GM12874 (cell line): ENCODE results near the gene CUEDC2.
A peak's percentile ranks its signal among the peaks of the same experiment; 100 is the strongest.

Source experiments
- TF ChIP-seq, protein P1 (sequence below): IDR thresholded peaks from 2 replicates; pipeline ENCODE4 v1.5.1; 2011; ENCODE audit warnings: low read depth, mild to moderate bottlenecking, control low read depth, low read length, moderate library complexity; ENCODE audit not compliant: insufficient read depth

The CUEDC2 gene, protein sequence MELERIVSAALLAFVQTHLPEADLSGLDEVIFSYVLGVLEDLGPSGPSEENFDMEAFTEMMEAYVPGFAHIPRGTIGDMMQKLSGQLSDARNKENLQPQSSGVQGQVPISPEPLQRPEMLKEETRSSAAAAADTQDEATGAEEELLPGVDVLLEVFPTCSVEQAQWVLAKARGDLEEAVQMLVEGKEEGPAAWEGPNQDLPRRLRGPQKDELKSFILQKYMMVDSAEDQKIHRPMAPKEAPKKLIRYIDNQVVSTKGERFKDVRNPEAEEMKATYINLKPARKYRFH

DNA sequence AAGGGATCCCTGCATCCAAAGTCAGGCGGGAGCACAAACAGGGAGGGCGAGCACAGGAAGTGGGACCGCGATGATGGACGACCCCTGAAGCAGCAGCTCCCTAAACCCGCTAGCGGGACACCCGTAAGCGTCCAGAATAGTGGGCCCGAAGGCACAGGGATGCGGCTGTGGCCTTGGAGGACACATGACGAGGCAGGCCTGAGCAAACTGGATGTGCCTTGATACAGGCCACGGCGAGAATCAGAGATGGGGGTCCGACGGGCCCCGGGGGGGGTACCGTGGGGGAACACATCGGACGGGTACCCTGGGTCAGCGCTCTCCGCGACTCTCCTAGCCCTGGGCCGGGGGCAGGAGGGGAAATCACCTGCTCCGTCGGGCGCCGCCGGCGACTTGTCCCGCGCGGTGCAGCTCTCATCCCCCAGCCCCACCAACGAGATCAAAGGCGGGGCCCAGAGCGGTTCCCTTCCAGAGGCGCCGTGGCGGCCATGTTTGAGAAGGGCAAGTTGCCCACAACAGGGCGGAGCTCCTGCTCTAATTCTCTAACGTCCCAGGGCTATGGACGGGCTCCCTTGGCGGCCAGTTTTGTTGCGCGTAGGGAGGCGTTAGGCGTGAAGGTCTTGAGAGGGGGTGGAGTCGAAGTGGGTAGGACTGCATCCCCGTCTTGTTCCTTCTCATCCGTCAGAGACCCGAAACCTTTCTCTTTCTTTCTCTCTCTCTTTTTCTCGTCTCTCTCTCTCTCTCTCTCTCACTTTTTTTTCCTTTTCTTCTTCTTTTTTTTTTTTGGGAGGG is at the start of gene CUEDC2:
Gene CUEDC2 (minus strand): TSS at position 413 of the 789 bp plus-strand sequence. CDS start 7,386 bp downstream, outside the sequence.
- TF ChIP-seq, protein P1, sequence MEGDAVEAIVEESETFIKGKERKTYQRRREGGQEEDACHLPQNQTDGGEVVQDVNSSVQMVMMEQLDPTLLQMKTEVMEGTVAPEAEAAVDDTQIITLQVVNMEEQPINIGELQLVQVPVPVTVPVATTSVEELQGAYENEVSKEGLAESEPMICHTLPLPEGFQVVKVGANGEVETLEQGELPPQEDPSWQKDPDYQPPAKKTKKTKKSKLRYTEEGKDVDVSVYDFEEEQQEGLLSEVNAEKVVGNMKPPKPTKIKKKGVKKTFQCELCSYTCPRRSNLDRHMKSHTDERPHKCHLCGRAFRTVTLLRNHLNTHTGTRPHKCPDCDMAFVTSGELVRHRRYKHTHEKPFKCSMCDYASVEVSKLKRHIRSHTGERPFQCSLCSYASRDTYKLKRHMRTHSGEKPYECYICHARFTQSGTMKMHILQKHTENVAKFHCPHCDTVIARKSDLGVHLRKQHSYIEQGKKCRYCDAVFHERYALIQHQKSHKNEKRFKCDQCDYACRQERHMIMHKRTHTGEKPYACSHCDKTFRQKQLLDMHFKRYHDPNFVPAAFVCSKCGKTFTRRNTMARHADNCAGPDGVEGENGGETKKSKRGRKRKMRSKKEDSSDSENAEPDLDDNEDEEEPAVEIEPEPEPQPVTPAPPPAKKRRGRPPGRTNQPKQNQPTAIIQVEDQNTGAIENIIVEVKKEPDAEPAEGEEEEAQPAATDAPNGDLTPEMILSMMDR = 0 out of 2 replicates have a peak, but pooled peaks have one; percentile 3

DNA sequence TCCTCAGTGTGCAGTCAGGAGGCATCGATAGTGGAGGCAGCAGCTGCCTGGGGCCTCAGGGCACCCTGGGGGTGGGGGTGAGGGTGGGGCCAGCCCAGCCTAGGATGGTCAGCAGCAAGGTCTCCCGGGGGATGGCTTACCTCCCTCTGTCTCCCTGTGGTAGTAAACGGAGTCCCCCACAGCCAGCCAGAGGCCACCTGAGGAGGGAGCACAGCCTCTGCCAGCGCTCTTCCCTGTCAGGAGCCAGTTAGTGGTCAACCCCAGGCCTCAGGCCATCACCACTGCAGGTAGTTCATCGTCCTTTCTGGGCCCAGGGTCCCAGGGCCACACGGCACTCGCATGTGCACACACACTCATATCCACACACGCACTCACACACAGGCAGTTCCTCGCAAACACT is 48.0 kb upstream of the CUEDC2 start:
- TF ChIP-seq, protein P1 = no peak

DNA sequence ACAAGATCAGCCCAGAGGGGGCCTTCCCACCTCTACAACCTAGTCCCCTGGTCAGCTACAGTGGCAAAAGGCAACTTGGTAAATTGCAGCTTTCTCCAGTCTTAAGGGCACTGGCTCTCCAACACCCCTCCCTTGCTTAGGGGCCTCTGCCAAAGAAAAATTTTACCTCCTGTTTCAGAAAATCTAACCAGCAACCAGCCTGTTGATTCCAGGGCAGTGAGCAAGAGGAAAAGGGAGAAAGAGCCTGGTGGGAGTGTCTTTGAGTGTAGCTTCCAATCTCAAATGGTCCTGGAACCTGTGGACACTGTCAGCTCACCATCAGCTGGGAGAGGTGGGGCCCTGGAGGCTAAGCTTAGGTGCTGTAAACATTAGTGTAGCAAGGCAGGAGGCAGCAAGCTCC is 47.3 kb upstream of the CUEDC2 start:
- TF ChIP-seq, protein P1 = no peak

DNA sequence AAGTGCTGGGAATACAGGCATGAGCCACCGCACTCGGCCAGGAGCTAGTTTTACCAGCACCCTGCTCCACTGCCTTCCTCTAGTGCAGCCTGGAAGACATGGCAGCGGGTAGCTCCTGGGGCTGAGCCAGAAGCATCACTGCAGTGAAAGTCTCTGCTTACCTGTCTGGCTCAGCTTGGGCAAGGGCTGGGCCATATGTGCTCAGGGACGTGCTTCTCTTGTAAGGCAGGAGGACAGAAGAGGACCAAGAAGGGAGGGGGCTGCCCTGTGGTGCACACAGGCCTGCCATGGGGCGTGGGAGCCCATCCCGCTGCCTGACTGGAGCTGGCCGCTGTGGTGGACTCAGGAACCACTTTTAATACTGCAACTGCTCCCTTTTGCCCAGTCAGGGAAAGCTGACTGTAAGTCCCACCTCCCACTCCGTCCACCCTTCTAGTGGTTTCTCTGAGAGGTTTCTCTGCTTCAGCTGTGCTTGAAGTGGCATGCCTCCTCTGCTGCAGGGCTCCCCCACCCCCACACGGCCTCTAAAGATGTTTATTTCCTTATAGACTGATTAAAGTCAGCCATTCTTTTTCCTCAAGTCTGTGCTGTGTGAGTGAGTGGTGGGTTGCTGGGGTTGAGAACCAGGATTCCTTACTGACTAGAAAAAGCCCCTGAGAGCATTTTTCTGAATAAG is 44.2 kb upstream of the CUEDC2 start:
- TF ChIP-seq, protein P1 = no peak

DNA sequence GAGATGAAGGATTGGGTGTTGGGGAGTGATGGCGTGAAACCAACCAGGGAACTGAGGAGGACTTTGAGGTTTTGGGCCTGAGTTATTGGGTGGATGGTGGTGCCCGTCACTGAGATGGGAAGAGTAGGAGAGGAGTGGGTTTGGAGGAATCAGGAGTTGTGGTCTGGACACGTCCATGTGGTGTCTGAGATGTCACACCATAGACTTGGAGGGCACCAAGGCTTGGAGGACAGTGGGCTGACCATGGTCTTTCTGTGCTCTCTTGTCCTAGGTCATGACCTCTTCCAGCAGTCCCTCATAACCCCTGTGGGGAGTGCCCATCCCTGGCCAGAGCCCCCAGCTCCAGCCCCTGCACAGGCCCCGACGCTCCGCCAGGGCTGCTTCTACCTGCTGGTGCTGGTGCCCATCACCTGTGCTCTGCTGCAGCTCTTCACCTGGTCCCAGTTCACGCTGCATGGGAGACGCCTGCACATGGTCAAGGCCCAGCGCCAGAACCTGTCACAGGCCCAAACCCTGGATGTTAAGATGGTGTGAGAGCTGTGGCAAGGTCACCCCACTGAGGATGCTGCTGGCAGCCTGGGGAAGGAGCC is 43.2 kb upstream of the CUEDC2 start:
- TF ChIP-seq, protein P1 = no peak

DNA sequence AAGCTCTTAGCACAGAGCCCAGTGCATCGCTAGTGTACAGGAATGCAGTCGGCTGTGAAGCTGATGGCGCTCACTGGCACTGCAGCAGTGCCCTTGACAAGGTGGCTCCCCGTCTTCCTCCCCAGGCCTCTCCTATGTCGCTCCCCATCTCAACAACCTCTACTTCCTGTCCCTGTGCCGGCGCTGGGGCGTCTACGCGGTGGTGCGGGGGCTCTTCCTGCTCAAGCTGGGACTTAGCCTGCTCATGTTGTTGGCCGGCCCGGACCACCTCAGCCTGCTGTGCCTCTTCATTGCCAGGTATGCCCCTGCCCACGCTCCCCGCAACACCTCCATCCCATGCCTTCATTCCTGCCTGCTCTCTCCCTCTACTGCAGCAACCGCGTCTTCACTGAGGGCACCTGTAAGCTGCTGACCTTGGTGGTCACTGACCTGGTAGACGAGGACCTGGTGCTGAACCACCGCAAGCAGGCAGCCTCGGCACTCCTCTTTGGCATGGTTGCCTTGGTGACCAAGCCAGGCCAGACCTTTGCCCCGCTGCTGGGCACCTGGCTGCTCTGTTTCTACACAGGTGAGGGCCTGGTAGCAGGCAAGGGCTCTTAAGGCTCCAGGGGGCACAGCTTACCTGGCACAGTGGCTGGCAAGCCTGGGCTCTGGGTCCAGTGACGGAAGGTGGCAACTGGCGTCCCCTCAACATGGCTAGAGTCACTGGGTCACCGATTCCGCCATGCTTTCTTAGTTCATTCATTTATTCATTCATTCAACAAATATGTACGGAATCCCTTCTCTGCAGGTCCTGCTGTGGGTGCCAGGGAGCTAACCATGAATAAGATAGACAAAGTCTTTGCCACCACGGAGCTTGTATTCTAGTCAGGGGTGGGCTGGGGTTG is 41.3 kb upstream of the CUEDC2 start:
- TF ChIP-seq, protein P1 = no peak
